Muscle of leg (tissue), 11 donors: ENCODE data around the gene PPP1R12A. TPM values are rescaled to one million over a fixed set of nuclear protein-coding genes. Genes with fewer than 3 reads are reported as not detected.
A peak's percentile ranks its signal among the peaks of the same experiment; 100 is the strongest.

ENCODE experiments used
- DNase-seq: peaks from one replicate; pipeline ENCODE4 v3.0.0; 2013
- H3K27ac ChIP-seq: one replicate; pipeline ENCODE4 v1.5.1; 2013; ENCODE audit warnings: mild to moderate bottlenecking, low read length, control low read depth
- H3K27me3 ChIP-seq: one replicate; pipeline ENCODE4 v1.6.1; 2013; ENCODE audit warnings: low read length; ENCODE audit not compliant: control insufficient read depth, insufficient read depth
- H3K36me3 ChIP-seq: one replicate; pipeline ENCODE4 v1.6.1; 2013; ENCODE audit warnings: low read length; ENCODE audit not compliant: control insufficient read depth, insufficient read depth
- H3K4me1 ChIP-seq: one replicate; pipeline ENCODE4 v1.6.1; 2013; ENCODE audit warnings: low read length; ENCODE audit not compliant: control insufficient read depth, insufficient read depth
- H3K4me3 ChIP-seq: one replicate; pipeline ENCODE4 v1.5.1; 2013; ENCODE audit warnings: low read length, control low read depth
- H3K9me3 ChIP-seq: replicated peaks from 2 replicates; pipeline ENCODE4 v1.6.1; 2013; ENCODE audit warnings: low read depth, low read length; ENCODE audit not compliant: control insufficient read depth
- WGBS: methylation state at CpG from one replicate; pipeline ENCODE4 v1.1.5; 2013; ENCODE audit warnings: missing lambda C conversion rate; ENCODE audit not compliant: insufficient coverage; 5-methylcytosine and 5-hydroxymethylcytosine counted together
- polyA plus RNA-seq, 8 donors: library from polyadenylated mRNA; unstranded; fragments of 120-200 nt; gene quantifications; one replicate each; pipeline versions ENCODE4 v1.2.1 to v1.2.3, GENCODE V29; 2013; ENCODE audit warnings: inconsistent platforms in 1 of 8, low replicate concordance in 1 of 8; ENCODE audit not compliant: insufficient read length in 8 of 8, insufficient read depth in 1 of 8
- total RNA-seq: library from RNA; stranded (reverse); fragments of 120-200 nt; gene quantifications from one replicate; pipeline ENCODE4 v1.2.4, GENCODE V29; 2013

PPP1R12A gene
- total and polyA plus RNA-seq, 9 donors = 38.4 to 91.6 (median 59.6) TPM

GRCh38 chr12:79900951-79901350 is 33.9 kb downstream of the PPP1R12A start:
- Histone ChIP-seq H3K4me1 (no peaks in the 10 kb centered on the region), H3K27ac (no peak overlapping the region), H3K27me3 (no peaks in the 10 kb centered on the region), H3K4me3 (no peak overlapping the region), H3K9me3 (no peaks in the 10 kb centered on the region), H3K36me3 (no peaks in the 10 kb centered on the region)
- no peak for DNase-seq
- no CpG with 5 or more reads among the region's 2 CpGs for WGBS

- Histone ChIP-seq H3K4me1 (no peaks in the 10 kb centered on the region), H3K4me3 (no peak overlapping the region), H3K36me3 (no peaks in the 10 kb centered on the region), H3K27me3 (no peaks in the 10 kb centered on the region), H3K9me3 (no peaks in the 10 kb centered on the region), H3K27ac (no peak overlapping the region)
- no peak for DNase-seq
- no CpG with 5 or more reads among the region's 2 CpGs for WGBS
Measured at GRCh38 chr12:79900199-79900598, 34.7 kb downstream of the PPP1R12A start.

- no peak overlapping the region for H3K27ac ChIP-seq
- no peaks in the 10 kb centered on the region for H3K9me3 ChIP-seq
- no peaks in the 10 kb centered on the region for H3K27me3 ChIP-seq
- DNase-seq = no peak
- H3K36me3 ChIP-seq = no peaks in the 10 kb centered on the region
- no peaks in the 10 kb centered on the region for H3K4me1 ChIP-seq
- H3K4me3 ChIP-seq = no peak overlapping the region
- 100% methylated on average over 1 of the region's 1 CpG for WGBS
Measured at GRCh38 chr12:79897617-79898016, 37.3 kb downstream of the PPP1R12A start.

- Histone ChIP-seq H3K36me3 (no peaks in the 10 kb centered on the region), H3K4me1 (no peaks in the 10 kb centered on the region)
- WGBS = no CpG with 5 or more reads among the region's 1 CpG
Measured at GRCh38 chr12:79895804-79896203, 39.1 kb downstream of the PPP1R12A start.

GRCh38 chr12:79895071-79895470 is 39.8 kb downstream of the PPP1R12A start:
- H3K27ac ChIP-seq = no peak overlapping the region
- no peaks in the 10 kb centered on the region for H3K27me3 ChIP-seq
- peaks cover 2% of the 10 kb centered on the region for H3K9me3 ChIP-seq
- peak; percentile 48 for DNase-seq
- H3K4me3 ChIP-seq = no peak overlapping the region
- H3K4me1 ChIP-seq = no peaks in the 10 kb centered on the region
- H3K36me3 ChIP-seq = no peaks in the 10 kb centered on the region

More at GRCh38 chr12:79895804-79896203, 39.1 kb downstream of the PPP1R12A start:
- no peaks in the 10 kb centered on the region for H3K27me3 ChIP-seq
- H3K4me3 ChIP-seq = no peak overlapping the region
- no peak overlapping the region for H3K27ac ChIP-seq
- peaks cover 2% of the 10 kb centered on the region for H3K9me3 ChIP-seq
- DNase-seq = no peak

GRCh38 chr12:79891506-79892162 is 43.3 kb downstream of the PPP1R12A start:
- WGBS = no CpG with 5 or more reads among the region's 2 CpGs
- peak; percentile 7 for DNase-seq
- no peaks in the 10 kb centered on the region for H3K4me1 ChIP-seq
- H3K4me3 ChIP-seq = no peak overlapping the region
- H3K27me3 ChIP-seq = no peaks in the 10 kb centered on the region
- H3K9me3 ChIP-seq = peaks cover 2% of the 10 kb centered on the region
- H3K27ac ChIP-seq = no peak overlapping the region
- H3K36me3 ChIP-seq = no peaks in the 10 kb centered on the region

GRCh38 chr12:79887890-79888289 is 47.0 kb downstream of the PPP1R12A start:
- Histone ChIP-seq H3K4me1 (no peaks in the 10 kb centered on the region), H3K27me3 (no peaks in the 10 kb centered on the region), H3K9me3 (peaks cover 2% of the 10 kb centered on the region), H3K4me3 (no peak overlapping the region), H3K36me3 (no peaks in the 10 kb centered on the region), H3K27ac (no peak overlapping the region)
- no CpG with 5 or more reads among the region's 1 CpG for whole genome bisulfite sequencing
- no peak for DNase-seq

- Histone ChIP-seq H3K4me1 (no peaks in the 10 kb centered on the region), H3K9me3 (peaks cover 2% of the 10 kb centered on the region), H3K27ac (no peak overlapping the region), H3K27me3 (no peaks in the 10 kb centered on the region), H3K4me3 (no peak overlapping the region), H3K36me3 (no peaks in the 10 kb centered on the region)
- no CpG with 5 or more reads among the region's 3 CpGs for WGBS
- DNase-seq = peak; percentile 52
Measured at GRCh38 chr12:79886917-79887519, 47.9 kb downstream of the PPP1R12A start.

GRCh38 chr12:79885911-79886490 is 48.9 kb downstream of the PPP1R12A start:
- peak; percentile 39 for DNase-seq
- WGBS = no CpG with 5 or more reads among the region's 3 CpGs
- H3K36me3 ChIP-seq = no peaks in the 10 kb centered on the region
- no peaks in the 10 kb centered on the region for H3K27me3 ChIP-seq
- H3K4me1 ChIP-seq = no peaks in the 10 kb centered on the region
- no peak overlapping the region for H3K4me3 ChIP-seq
- H3K9me3 ChIP-seq = no peaks in the 10 kb centered on the region
- H3K27ac ChIP-seq = no peak overlapping the region

- H3K4me3 ChIP-seq = no peak overlapping the region
- H3K36me3 ChIP-seq = no peaks in the 10 kb centered on the region
- no CpG with 5 or more reads among the region's 3 CpGs for WGBS
- H3K4me1 ChIP-seq = no peaks in the 10 kb centered on the region
- H3K27ac ChIP-seq = no peak overlapping the region
- no peaks in the 10 kb centered on the region for H3K9me3 ChIP-seq
- no peak for DNase-seq
- H3K27me3 ChIP-seq = no peaks in the 10 kb centered on the region
Measured at GRCh38 chr12:79884401-79885006, 50.4 kb downstream of the PPP1R12A start.
